ENCODE results near the gene ITPR1.

DNA sequence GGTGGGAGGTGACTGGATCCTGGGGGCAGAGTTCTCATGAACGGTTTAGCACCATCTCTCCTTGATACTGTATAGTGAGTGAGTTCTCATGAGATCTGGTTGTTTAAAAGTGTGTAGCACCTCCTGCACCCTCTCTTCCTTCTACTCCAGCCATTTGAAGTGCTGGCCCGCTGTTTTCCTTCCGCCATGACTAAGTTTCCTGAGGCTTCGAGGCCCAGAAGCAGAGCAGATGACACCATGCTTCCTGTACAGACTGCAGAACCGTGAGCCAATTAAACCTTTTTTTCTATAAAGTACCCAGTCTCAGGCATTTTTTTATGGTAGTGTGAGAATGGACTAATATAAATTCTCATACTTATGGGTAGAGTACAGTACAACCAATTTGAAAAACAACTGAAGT, 362.5 kb downstream of the ITPR1 start:
- TF ChIP-seq, protein P1, sequence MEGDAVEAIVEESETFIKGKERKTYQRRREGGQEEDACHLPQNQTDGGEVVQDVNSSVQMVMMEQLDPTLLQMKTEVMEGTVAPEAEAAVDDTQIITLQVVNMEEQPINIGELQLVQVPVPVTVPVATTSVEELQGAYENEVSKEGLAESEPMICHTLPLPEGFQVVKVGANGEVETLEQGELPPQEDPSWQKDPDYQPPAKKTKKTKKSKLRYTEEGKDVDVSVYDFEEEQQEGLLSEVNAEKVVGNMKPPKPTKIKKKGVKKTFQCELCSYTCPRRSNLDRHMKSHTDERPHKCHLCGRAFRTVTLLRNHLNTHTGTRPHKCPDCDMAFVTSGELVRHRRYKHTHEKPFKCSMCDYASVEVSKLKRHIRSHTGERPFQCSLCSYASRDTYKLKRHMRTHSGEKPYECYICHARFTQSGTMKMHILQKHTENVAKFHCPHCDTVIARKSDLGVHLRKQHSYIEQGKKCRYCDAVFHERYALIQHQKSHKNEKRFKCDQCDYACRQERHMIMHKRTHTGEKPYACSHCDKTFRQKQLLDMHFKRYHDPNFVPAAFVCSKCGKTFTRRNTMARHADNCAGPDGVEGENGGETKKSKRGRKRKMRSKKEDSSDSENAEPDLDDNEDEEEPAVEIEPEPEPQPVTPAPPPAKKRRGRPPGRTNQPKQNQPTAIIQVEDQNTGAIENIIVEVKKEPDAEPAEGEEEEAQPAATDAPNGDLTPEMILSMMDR (IDR thresholded peaks at IDR 0.05; ENCODE audit: insufficient read depth, low read depth, low read length), result no peak
- no peak for TF ChIP-seq EZH2 (IDR thresholded peaks at IDR 0.05; ENCODE audit: insufficient read depth, low read length)
